ENCODE results near the gene TMEM51. TPM values are rescaled to one million over a fixed set of nuclear protein-coding genes. Genes with fewer than 3 reads are reported as not detected.

The TMEM51 gene
- total and polyA plus RNA-seq, 2 of the 4 experiments (the other 2 are of a cell fraction) = 2.7 to 10.2 TPM

- peak overlapping the region; percentile 70 for H3K18ac ChIP-seq (ENCODE audit: low read depth, low read length)
- ChIA-PET CTCF (interaction anchor here (0.8 to 1.4 kb wide), 3 partner anchors 16 to 40 kb away, joined by 3 to 4 read pairs (median 4); no protein-coding TSS in a partner anchor), POLR2A (ENCODE audit: unreplicated experiment) (no interaction called here)
- no peak for DNase-seq
- H3K4ac ChIP-seq (ENCODE audit: low read depth, low read length) = peak overlapping the region; percentile 59
- peak overlapping the region; percentile 12; the same call in 1 of the 2 replicates for H4K91ac ChIP-seq (ENCODE audit: insufficient read depth, low read depth, low read length)
- peak overlapping the region; percentile 77 for H3K14ac ChIP-seq (replicated peaks; ENCODE audit: low read depth, low read length)
- H2BK120ac ChIP-seq (ENCODE audit: low read depth, low read length) = no peak overlapping the region
- no peak overlapping the region for H2BK20ac ChIP-seq (ENCODE audit: low read depth, low read length)
- H4K20me1 ChIP-seq (ENCODE audit: insufficient read depth, low read length) = peaks cover 21% of the 10 kb centered on the region
- peak overlapping the region; percentile 68; the same call in 1 of the 2 replicates for H2AK5ac ChIP-seq (ENCODE audit: low read depth, low read length)
- no peak overlapping the region for H2AK9ac ChIP-seq (replicated peaks; ENCODE audit: low read depth, low read length, poor library complexity)
- in situ Hi-C loops (cut with MboI; ENCODE audit: low sequenced_read_pairs) (no loop called here), intact Hi-C loops (cut with micrococcal nuclease) (no loop called here), dilution Hi-C loops (cut with HindIII; ENCODE audit: low sequenced_read_pairs, unreplicated experiment) (no loop called here)
- H3K27me3 ChIP-seq (ENCODE audit: control insufficient read depth, insufficient read depth, low read length) = no peaks in the 10 kb centered on the region
- H2BK15ac ChIP-seq (ENCODE audit: low read depth, low read length) = no peak overlapping the region; the same call in 2 of the 3 replicates
- peak overlapping the region; percentile 46 for H2BK5ac ChIP-seq (ENCODE audit: low read depth, low read length, poor library complexity, severe bottlenecking)
- no peaks in the 10 kb centered on the region for H3K9me3 ChIP-seq (ENCODE audit: control insufficient read depth, insufficient read depth, low read length)
- H3K79me1 ChIP-seq (ENCODE audit: low read depth in 1 of 2, low read length in 2 of 2) = peaks cover 51 to 75% of the 10 kb centered on the region in 2 experiments
- H3K9ac ChIP-seq (ENCODE audit: low read depth, low read length) = no peak overlapping the region
- peak overlapping the region in 1 of 2 experiments; percentile 42; a peak in 1 of 4 replicates for H4K8ac ChIP-seq (ENCODE audit: low read depth in 2 of 2, low read length in 2 of 2)
- no peaks in the 10 kb centered on the region for H3K36me3 ChIP-seq (ENCODE audit: control insufficient read depth, insufficient read depth, low read length)
- TF ChIP-seq USF2 (IDR thresholded peaks at IDR 0.05; ENCODE audit: low read depth, low read length) (no peak), CHD1 (IDR thresholded peaks at IDR 0.05; ENCODE audit: low read depth, low read length) (no peak), CEBPB (IDR thresholded peaks at IDR 0.05; ENCODE audit: low read depth, low read length) (peak; percentile 30; the same call in 1 of the 2 replicates), POLR2A (IDR thresholded peaks at IDR 0.05; ENCODE audit: low read depth, low read length) (no peak), RFX5 (IDR thresholded peaks at IDR 0.05; ENCODE audit: low read depth, low read length) (no peak), MXI1 (IDR thresholded peaks at IDR 0.05; ENCODE audit: borderline replicate concordance, low read depth, low read length) (no peak)
- WGBS, 2 experiments (ENCODE audit: extremely low coverage in 2 of 2, insufficient read length in 1 of 2) = 100% methylated on average over 2 of the region's 8 CpGs; no CpG with 5 or more reads in 1 of the 2 experiments
- H3K4me1 ChIP-seq (ENCODE audit: control insufficient read depth, insufficient read depth, low read length) = peaks cover 33% of the 10 kb centered on the region
- H3K23ac ChIP-seq (ENCODE audit: low read depth, low read length) = peak overlapping the region; percentile 70
- ATAC-seq (ENCODE audit: low read depth) = peak; percentile 65
- H3K56ac ChIP-seq (ENCODE audit: extremely low read depth, insufficient read depth, low read length) = no peak overlapping the region; the same call in 1 of the 2 replicates
- H2AFZ ChIP-seq (replicated peaks; ENCODE audit: low read length, poor library complexity) = peak overlapping the region; percentile 6
- H3K27ac ChIP-seq (ENCODE audit: insufficient read depth, low read length) = peak overlapping the region; percentile 24
- no peak overlapping the region for H3K4me3 ChIP-seq (ENCODE audit: insufficient read depth, low read depth, low read length)
- H3K4me2 ChIP-seq (ENCODE audit: low read depth, low read length) = peak overlapping the region; percentile 29; the same call in 1 of the 2 replicates
- BruUV-seq (replicated peaks) = no TSS peak
- H4K5ac ChIP-seq (ENCODE audit: low read depth, low read length) = peak overlapping the region; percentile 48
- H3K9me1 ChIP-seq (ENCODE audit: insufficient read depth, low read length) = peaks cover 34% of the 10 kb centered on the region
These were observed 36.3 kb downstream of the TMEM51 start for GRCh38 chr1:15189692-15190370.

All from IMR-90 (cell line).